HG03039 (cell line): ENCODE data around the gene IGBP1.
"Not testable (repeated sequence)": the region's sequence is repeated elsewhere in the genome, so short reads cannot be mapped to it uniquely, and the experiment has no call there.

Source experiments
- ATAC-seq: cut with Tn5 transposase; IDR thresholded peaks from one replicate; pipeline ENCODE4 v1.9.1; 2021; ENCODE audit warnings: mild to moderate bottlenecking, moderate library complexity; ENCODE audit not compliant: unreplicated experiment

The IGBP1 gene

DNA sequence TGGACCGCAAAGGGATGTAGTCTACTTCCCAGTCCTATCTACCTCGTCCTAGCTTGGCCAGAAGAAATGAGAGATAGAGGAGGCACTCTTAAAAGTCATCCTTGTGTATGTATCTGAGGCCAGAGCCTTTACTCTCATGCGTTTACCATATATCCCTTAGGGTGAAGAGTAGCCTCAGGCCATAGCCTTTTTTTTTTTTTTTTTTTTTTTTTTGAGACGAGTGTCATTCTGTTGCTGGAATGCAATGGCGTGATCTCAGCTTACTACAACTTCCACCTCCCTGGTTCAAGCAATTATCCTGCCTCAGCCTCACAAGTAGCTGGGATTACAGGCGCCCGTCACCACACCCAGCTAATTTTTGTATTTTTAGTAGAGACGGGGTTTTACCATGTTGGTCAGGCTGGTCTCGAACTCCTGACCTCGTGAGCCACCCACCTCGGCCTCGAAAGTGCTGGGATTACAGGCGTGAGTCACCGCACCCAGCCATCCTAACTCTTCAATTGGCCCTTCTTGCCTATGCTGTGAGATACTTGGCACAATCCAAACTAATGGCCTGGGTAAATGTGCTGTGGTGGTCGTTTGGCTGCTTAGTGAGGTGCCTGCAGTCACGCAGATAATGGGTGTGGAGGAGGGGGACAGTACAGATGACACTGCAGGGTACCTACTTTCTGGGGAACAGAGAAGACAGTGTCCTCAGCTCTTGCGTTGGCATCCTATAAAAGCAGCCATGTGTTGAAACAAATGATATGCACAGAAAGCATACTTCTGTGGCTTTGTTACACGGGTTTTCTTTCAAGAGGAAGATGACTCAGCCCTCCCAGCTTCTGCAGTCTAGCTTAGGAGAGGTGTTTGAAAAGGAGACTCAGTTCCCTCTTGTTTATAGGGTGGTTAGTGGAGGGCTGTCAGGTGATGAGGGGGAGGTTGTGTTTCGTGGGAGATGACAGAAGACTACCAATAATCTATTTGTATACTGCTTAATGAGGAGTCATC is 33.6 kb downstream of the IGBP1 start:
- ATAC-seq, result no peak

DNA sequence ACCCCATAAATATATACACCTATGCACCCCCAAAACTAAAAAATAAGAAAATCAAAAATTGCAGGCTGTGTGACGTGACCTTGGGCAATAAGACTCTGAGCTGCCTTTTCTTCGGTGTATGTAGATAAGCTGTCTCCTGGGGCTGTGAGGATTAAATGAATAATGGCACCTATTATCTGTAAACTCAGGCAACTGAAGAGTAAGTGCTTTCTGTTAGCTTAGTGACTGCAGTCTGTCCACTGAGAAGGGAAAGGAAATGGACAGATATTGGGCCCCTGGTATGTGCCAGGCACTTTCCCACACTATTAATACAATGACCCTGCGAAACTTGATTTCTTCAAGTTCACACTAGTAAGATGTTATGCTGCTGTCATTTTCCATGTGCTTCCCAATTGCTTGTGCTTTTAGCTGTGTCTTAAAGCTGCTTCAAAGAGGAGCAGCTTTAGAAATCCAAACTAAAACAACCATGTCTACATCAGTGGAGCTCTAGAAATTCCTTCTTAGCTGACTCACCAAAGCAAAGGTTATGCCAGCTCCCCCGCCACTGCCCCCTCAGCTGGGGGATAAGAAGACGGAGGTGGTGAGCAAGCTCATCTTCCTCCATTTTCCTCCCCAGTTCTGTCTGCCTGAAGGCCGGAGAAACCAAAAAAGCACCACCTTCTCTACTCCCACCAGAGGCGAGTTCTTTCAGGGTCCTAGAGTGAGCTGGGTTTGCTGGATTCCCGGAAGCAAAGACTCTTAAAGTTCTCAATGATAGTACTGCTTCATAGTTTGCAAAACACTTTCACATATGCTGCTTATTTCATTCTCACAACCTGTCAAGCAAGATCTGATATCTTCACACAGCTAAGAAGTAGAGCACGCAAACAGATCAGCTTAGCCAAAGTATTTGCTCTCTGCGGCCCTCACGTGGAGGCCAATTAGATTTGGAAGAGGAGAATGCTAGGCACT is 35.3 kb downstream of the IGBP1 start:
- ATAC-seq, result no peak

DNA sequence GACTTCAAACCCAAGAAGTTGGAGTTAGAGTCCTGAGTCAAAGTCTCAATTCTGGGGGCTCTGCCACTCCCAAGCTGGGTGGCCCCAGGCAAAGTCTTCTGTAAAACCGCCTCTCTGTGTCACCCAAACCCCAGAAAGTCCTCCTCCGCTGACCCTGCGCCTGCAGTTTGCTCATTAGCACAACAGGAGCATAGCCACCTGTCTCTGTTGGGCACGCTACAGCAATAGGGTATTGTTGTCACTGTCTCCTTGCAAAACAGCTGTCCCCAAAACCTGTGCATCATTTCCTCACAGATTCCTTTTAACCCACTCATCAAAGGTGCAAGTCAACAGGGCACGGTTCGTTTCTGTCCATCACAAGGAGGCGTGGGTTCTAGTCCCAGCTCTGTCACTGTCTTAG is 36.0 kb downstream of the IGBP1 start:
- no peak for ATAC-seq

DNA sequence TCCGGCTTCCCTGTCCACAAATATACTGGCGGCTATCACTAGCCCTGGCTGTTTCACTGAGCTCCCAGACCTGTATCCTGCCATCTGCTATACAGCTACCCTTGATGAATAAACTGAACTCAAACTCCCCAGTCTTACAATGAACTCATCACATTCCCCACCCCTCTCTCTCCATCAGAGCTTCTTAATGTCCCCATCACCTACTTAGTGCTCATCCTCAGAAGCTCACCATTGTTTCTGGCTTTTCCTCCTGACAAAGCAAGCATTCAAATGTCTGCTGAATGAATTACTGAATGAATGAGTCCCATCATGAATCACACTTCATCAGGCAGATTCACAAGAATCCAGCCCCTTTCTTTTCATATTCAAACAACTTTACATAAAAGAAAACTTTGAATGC is 38.4 kb downstream of the IGBP1 start:
- no peak for ATAC-seq

DNA sequence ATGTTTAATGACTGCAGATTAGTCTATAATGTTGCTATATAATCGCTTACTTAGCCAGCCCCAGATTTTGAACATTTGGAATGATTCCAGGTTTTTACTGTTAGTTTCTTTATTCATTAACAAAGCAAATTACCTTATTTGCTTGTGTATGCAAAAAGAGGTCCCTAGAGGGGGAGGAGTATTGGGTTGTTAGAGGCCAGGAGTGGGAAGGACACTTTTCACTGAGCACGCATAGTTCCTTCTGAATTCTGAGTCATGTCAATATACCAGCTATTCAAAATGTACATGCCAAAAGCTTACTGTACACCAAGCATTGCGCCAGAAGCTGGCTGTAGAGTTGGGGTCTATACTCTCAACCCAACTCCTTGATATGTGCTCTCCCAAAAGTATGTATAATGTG is 39.0 kb downstream of the IGBP1 start:
- ATAC-seq, result no peak

DNA sequence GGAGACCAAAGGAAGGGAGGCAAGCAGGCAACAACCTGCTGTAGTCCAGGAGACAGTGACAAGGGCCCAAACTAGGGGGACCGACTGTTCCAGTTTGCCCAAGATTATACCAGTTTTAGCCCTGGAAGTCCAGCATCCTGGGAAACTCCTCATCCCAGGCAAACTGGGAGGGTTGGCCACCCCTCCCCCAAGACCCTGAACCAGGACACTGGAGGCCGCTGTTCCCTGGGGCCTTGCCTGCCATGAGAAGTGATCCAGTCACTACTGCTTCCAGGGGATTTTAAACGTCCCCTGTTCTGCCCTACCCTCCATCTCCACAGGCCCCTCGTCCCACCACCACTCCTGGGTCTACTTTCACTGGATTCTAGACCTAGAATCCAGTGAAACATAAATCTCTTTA is 39.7 kb downstream of the IGBP1 start:
- ATAC-seq, result no peak

DNA sequence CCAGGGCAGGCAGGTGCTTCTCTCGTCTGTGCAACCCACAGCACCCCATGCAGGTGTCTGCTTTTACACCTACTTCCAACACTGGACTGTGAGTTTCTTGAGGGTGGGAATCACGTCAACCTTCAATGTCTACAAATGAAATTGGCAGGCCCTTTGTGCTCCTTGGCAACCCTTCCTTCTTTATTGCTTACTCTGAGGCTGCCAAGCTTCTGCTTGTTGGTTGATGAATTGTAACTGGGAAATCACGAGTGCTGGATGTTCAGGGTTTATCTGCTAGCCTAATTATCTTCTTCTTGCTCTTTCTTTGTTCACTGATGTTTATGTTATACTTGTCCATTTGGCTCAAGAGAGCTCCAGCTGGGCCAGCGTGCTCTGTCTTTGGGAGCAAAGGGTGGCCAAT is 41.5 kb downstream of the IGBP1 start:
- ATAC-seq, result no peak

DNA sequence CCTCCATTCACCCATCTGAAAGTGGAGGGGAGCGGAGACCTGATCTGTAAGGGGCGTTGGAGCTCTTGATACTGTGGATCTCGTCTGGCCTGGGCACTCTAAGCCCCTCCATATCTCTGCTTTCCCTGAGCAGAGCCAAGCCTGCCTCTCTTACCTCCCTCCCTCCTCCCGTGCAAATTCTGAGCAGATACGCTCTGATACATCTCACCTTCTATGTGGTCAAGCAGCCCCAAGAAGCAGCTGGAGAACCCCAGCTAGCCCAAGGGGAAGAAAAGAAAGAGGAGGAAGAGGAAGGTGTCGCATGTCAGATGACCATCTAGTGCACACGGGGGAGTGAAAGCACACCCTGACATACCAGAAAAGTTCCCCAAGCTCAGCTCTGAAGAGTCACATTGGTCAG is 42.1 kb downstream of the IGBP1 start:
- ATAC-seq, result no peak

DNA sequence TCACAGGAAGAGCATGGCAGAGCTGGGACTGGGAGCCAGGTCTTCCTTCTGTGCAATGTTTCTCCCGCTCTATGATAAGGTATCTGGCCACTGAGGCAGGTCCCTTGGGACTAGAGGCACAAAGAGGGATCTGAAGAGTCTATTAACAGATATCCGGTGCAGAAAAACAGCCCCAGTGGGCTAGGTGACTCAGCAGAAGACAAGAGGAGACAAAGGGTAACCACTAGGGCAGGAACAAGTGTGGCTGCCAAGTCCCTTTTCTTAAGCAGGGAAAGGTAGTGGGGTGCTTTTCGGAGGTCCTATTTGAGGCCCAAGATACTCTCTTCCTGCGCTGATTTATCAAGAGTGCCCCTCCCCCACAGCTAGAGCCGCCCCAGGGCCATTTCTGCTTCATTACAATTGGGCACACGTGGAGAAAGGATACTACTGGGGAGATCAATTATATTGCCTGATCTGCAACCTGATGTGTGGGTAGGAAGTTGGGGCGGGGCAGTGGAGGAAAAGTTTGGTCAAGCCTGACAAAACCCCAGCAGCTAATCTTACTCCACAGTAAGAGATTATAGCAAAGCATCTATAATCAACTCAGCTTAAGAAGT is 43.8 kb downstream of the IGBP1 start, which contains the start of gene DGAT2L6:
Gene DGAT2L6, plus strand, starts transcription at position 546 of the 596 bp plus-strand sequence. CDS start 100 bp downstream, outside the sequence.
- ATAC-seq, result no peak

DNA sequence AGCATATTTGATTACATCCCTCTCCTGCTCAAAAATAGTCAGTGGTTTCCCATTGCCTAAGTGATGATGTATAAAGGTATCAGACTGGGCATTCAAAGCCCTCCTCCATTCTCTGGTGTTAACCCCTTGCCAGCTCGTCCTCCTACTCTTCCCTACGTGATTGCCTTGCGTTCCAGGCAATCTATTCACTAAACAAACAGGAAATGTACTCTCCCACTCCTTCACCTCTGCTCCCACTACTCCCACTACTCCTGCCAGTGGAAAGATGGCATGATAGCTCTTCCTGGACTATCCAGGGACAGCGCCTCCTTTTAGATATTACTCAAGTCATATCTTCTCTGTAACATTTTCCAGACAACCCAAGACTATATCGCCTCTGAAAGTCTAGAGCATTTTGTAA is 49.8 kb downstream of the IGBP1 start:
- ATAC-seq, result no peak

DNA sequence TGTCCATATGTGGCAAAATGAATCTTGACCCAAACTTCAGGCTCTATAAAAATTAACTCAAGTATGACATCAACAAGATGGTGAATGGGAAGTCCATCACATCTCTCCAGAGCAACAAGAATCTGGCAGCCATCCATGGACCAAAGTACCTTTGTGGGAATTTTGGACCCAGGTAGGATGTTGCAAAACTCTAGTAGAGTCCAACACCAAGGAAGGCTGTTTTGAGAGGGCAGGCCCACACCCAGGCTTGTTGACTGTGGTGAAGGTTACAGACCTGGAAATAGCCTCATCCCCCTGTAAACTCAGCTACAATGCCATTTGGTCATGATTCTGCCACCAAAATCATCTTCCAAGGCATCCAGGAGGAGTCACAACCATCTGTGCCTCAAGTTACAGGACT is 57.0 kb downstream of the IGBP1 start:
- no peak for ATAC-seq

DNA sequence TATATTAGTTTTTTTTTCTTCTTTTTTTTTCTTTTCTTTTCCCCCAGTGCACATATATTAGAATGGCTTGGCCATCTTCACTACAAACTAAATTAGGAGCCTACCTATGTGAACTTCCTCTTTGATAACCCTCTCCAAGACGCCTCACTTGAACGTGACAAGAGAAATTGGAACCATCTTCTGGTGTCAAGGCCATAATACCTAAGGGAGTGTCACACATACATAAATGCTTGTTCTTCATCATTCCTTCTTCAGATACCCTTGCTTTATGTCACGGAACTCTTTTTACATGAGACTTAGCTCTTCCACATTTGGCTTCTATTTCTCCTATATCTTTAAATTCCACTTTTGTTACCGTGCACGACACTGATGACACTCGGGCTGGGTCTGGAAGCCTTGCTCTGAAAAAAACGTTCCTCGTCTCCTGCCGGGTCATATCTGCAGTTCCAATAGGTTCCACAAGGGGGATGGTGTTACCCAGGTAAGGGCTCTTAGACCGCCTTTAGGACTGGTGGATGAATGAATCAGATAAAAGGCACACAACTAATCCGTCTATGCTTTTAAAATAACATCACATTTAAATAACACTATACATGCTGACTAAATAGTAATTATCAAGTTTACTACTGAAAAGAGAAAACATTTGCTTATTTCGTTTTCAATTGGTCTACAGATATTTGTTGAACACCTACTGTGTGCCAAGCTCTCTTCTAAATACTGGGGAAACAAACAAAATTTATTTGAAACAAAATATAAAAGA is 63.9 kb downstream of the IGBP1 start:
- ATAC-seq, result peak; percentile 51

DNA sequence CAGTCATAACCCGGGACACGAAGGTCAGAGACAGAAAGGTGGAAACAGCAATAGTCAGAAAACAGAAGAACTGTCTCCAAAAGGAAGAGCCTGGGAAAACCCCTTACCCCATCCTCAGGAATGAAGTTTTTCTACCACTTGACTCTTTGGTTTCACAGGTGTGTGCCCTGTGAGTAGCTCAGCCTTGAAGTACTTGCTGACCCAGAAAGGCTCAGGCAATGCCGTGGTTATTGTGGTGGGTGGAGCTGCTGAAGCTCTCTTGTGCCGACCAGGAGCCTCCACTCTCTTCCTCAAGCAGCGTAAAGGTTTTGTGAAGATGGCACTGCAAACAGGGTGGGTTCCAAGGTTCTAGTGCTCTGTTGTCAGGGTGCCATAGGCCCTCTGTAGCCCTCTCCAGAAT is 68.5 kb downstream of the IGBP1 start:
- no peak for ATAC-seq

DNA sequence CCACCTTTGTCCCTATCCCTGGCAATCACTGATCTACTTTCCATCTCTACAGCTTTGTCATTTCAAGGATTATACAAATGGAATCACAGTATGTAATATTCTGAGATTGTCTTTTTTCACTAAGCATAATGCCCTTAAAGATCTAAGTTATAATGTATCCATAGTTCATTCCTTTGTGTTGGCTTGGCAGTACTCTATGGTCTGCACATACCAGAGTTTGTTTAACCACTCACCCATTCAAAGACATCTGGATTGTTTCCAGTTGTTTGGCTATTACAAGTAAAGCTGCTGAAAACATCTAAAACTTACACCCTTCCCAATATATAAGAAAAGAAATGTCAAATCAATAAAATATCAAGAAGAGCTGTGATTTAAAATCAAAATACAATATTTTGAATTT is 75.2 kb downstream of the IGBP1 start:
- no peak for ATAC-seq

DNA sequence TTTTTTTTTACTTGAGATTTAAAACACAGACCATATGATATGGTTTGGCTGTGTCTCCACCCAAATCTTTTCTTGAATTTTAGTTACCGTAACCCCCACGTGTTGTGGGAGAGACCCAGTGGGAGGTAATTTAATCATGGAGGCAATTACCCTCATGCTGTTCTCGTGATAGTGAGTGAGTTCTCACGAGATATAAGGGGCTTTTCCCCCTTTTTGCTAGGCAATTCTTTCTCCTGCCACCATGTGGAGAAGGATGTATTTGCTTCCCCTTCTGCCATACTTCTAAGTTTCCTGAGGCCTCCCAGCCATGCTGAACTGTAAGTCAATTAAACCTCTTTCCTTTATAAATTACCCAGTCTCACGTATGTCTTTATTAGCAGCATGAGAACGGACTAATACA is 76.3 kb downstream of the IGBP1 start:
- not testable (repeated sequence) for ATAC-seq
